ENCODE measurements around the gene TRPM5.

TRPM5 gene

DNA sequence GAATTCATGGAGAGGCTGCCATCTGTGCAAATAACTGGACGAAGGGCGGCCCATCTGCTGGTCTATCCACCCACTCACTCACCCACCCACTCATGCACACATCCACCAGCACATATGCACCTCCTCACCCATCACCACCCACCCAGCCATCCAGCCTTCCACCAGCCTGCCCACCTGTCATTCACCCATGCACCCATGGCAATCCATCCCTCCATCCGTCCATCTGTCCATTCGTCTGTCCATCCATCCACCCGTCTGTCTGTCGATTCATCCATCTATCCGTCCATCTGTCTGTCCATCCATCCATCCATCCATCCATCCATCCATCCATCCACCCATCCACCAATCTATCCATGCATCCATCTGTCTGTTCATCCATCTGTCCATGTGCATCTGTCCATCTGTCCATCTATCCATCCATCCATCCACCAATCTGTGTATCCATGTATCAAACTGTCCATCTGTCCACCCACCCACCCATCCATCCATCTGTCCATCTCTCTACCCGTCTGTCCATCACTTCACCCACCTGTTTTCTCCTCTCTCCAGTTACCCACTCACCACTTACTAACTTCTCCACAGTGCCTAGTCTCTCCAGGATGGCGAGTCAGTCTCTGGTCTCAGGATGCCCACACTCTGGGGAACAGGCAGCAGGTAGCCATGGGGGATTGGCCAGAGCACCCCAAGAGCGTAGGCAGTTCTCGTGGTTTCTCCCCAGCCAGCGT is 8.9 kb downstream of the TRPM5 start:
- no peak for DNase-seq

DNA sequence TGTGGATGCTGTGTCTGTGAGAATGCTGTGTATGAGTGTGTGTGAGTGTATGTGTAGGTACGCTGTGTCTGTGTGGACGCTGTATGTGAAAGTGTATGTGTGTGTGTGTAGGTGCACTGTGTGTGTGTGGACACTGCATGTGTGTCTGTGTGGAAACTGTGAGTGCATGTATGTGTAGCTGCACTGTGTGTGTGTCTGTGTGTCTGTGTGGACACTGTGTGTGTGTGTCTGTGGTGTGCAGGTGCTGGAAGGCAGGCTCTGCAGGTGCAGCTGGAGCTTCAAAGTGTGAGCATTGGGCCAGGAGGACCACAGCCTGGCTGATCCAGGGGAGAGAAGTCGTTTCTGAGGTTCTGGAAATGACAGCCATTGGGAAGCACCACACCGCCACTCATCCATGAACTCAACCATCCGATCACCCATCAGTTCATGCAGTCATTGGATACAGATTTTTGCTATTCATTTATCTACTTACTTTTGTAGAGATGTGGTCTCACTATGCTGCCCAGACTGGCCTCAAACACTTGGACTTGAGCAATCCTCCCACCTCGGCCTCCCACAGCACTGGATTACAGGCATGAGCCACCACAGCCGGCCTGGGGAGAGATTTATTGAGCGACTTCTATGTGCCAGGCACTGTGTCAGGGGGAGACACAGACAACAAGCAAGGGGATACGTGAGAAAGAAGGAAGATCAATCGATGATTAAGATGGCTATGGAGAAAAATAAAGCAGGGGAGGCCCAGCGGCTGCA is 9.6 kb downstream of the TRPM5 start:
- no peak for DNase-seq

DNA sequence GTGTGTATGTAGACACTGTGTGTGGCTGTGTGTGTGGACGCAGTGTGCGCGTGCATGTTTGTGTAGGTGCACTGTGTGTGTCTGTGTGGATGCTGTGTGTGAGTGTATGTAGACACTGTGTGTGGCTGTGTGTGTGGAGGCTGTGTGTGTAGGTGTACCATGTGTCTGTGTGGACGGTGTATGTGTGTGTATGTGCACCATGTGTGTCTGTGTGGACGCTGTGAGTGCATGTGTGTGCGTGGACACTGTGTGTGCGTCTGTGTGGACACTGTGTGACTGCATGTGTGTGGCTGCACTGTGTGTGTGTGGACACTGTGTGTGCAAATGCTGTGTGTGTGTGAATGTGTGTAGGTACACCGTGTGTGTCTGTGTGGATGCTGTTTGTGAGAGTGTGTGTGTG is 10.3 kb downstream of the TRPM5 start:
- no peak for DNase-seq

DNA sequence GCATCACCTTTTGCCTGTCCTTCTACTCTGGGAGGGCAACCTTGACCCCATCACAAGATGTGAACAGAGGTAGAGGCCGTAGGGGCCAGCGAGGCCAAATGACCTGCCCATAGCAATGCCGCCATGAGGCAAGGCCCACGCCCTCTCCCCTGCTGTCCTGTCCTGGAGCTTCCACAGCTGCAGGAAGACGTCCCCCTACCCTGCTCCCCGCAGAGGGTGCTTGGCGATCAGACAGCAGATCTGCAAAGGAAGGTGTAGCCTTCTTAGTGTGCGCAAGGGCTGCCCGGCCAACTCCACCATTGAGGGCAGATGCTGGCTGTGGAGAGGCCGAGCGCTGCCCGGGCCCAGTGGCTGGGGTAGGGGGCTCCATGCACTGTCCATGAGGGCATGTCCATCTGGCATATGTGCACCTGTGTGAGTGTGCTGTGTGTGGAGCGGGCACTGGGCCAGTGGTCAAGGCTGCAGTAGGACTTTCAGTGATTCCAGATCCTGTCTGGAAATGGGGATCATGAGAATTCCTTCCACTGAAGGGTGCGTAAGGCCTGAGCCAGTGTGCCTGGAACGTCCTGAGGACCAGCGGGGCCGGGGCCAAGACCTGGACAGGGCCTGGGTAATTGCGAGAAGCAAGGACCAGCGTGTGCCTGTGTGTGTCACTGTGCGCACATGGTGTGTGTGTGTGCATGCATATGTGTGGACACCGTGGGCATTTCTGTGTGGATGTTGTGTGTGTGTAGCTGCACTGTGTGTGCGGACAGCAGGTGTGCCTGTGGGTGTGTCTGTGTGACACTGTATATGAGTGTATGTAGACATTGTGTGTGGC is 11.0 kb downstream of the TRPM5 start:
- no peak for DNase-seq

DNA sequence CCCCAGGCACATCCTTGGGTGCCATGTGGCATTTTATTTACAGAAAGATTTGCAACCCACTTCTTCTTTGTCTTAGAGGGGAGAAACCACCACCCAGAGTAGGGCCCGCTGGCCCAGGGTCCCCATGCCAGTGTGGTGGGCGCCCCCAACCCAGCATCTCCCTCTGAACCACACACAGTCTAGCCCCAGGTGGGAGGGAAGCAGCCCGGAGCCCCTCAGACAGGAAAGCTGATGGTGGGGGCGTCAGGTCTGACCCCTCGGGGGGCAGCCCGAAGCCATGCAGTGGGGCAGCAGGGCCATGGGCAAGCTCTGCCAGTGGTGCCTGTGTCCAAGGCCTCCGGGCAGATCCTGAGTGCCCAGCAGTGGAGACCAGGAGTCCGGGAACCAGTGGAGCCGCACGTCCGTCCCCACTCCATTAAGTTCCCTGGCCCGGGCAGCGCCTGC is 11.7 kb downstream of the TRPM5 start:
- no peak for DNase-seq

DNA sequence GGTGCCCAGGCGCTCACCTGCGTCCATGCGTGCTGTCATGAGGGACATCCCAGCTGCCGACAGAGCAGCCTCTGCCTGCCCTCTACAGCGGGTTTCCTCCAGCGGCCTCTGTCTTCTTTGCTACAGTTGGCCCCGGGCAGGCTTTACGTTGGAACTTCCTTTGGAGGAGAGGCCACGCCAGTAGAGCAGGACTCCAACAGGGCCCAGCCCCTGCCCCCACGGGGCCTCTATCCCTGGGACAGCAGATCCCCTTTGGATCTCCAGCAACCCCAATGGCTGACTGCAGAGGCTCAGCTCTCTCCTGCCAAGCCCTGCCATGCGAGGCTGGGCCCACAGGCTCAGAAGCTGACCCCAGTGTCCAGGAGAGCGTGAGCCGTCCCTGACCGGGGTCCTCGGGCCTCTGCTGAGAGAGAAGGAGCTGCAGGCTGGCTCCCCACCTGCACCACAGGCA is 12.1 kb downstream of the TRPM5 start:
- no peak for DNase-seq

DNA sequence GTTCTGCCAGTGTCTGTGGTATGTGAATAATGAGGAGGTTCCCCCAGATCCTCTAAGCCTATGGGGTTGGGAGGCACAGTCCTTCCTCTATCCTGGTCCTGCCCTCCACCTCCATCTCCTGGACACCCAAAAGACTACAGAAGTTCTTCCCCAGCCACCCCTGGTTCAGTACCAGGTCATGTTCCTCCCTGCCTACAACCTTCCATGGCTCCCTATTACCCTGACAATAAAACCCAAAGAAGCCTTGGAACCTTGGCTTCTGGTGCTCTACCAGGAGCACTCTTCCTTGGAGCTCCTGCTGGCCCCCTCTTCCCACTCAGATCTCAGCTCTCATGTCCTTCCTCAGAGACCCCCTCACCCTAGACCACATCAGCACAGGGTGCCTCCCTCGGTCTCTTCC is 12.9 kb downstream of the TRPM5 start:
- no peak for DNase-seq

DNA sequence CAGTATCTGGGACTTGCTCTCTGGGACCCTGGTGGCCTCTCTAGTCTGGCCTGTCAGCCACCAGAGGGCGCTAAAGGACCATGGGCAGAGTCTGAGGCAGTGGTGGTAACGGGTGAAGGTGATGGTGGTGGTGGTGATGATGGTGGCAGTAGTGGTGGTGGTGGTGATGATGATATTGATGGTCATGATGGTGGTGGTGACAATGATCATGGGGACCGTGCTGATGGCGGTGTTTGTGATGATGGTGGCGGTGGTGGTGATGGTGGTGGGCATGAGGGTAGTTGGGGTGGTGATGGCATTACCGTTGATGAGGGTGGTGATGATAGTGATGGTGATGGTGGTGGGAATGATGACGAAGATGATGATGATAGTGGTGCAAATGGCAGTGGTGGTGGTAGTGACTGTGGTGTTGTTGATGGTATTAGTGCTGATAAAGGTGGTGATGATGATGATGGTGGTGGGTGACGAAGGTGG is 16.0 kb downstream of the TRPM5 start:
- DNase-seq: peak; percentile 73 to 87 (median 82)

DNA sequence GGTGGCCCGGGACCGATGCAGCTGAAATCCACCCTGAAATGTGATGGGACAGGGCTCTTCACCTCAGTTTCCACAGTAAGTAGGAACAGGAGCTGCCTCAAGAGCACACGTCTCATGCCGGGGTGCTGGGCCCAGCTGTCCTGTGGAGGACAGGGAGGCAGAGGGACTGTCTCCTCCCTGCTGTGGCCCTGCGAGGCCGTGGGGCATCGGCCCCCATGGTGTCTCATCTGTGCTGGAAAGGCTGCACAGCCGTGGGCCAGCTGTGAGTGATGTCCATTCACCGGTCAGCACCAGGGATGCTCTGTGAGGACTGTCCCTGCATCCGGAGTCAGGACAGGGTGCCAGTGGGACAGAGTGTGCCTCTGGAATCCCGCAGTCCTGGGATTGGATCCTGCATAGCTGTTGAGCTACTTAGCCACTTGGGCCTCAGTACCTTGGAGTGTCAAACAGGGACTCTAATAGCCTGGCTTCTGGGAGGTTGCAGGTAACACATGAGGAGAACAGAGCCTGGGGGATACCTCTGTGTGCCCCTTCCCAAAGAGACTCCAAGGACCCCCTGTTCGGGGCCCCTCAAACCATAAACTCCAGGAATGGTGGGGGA is 16.5 kb downstream of the TRPM5 start:
- DNase-seq: no peak

DNA sequence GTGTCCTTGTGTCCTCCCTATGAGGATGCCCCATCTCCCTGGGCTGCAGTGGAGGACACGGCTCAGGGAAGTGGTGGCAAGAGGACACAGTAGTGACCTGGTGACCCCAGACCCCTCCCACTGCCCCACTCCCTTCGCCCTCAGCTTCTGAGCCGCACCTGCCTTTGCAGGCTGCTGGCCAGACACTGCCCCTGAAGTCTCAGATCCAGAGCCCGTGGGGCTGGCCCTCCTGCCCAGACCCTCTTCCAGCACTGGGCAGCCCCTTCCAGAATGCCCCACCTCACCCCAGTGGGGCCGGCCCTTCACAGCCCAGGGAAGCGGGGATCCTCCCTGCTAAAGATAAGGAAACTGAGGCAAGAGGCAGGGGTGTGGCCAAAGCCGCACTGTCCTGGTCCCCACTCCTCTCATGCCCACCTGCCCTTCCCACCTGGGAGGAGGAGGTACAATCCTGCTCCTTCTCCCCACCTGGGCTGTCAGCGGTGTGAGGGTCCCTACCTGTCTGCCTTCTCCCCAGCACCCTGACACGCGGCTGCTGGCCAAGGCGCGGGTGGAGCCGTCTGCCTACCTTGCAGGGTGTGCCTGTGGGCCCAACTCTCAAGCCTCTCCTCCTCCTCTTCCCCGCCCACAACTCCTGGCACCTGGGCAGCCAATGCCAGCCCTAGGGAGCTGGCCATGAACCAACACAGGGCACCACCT is 17.3 kb downstream of the TRPM5 start:
- no peak for DNase-seq

DNA sequence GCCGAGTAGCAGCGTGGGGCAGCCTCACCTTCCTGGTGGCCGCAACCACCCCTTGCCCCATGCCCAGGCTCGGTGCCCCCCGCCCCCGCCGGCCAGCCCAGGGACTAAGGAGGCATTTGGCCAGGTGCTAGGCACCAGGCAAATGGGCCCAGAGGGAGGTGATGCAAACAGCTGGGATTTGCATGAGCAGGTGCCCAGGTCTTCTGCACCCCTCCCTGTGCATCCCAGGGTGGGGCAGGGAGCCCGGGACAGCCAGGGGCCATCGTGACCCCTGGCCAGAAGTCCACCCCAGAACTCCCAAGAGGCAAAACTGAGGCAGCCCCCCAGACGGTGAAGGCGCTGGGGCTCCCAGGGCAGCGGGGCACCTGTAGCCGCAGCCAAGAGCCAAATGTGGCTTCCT is 18.1 kb downstream of the TRPM5 start:
- no peak for DNase-seq

DNA sequence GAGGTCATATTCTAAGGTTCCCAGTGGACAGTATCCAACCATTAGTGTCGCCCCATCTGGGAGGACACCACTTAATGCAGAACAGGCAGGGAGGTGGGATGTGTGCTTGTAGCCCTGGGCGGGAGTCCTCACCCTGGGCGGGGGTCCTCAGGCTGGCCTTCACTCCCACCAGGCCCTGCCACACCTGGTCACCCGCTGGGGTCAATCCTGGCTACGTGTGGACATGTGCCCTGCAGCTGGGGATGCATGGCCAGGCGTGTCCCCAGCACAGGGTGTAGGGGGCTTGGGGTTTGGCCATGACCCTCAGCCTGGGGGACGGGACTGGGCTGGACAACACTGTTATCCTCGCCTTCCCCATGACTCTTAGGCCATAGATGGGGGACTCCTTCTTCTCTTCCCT is 18.8 kb downstream of the TRPM5 start:
- DNase-seq: no peak

DNA sequence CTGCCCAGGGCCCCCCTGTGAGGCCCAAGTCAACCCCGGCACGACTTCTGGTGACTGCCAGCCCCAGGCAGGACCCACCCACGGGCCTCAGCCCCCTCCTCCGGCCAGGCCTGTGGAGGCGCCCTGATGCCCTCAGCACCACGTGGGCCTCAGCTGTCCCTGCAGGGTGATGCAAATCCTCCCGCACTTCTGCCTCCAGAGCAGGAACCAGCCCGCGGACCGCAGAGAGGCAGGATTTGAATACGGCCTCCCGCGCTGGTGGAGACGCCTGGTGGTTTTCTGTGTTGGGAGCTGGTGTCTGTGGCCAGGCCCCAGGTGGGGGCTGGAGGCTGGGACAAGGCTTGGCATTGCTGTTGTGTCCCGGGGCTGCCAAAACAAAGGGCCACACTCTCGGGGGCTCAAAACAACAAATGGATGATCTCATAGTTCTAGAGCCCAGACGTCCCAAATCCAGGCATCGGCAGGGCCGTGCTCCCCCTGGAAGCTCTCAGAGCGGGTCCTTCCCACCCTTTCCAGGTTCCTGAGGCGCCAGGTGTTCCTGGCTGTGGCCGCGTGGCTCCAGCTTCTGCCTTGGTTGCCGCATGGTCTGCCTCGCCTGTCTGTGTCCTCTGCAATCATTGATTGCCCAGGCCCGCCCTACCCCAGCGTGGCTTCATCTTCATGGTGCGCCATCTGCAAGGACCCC is 19.4 kb downstream of the TRPM5 start:
- DNase-seq: no peak

DNA sequence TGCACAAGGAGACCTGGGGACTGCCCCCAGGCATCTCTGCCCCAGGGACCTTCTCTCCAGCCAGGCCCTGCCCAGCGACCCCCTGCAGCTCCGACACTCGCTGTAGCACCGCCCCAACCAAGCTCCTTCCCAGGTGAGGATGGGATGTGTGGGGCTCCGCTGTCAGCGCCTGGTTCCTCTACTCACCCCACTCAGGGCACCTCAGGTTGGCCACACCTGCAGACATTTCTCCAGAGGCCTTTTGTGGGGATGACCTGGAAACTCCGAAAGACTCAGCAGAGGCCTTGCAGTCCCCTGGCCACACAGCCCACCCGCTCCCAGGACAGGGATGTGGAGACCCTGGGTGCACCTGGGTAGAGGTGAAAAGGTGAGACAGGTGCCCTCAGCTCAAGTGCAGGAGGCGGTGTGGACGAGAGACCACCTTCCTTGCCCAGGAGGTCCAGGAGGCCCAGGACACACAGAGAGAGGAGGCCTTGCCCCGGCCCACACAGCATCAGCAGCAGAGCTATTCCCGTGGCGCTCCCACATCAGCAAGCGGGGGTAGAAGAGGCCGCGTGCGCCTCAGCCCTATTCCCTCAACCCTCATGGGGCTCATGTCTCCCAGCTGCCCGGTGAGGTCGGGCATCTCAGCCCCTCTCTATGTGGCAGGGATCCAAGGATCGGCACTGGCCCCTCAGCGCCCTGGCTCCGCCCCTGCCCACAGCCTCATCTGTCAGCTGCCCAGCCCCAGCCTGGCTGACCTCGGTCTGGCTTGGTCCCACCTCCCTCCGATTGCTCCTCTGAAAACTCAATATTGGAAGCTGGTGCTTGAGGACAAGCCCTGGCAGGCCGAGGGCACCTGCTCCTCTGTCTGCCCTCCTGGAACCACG is 20.9 kb downstream of the TRPM5 start:
- no peak for DNase-seq

DNA sequence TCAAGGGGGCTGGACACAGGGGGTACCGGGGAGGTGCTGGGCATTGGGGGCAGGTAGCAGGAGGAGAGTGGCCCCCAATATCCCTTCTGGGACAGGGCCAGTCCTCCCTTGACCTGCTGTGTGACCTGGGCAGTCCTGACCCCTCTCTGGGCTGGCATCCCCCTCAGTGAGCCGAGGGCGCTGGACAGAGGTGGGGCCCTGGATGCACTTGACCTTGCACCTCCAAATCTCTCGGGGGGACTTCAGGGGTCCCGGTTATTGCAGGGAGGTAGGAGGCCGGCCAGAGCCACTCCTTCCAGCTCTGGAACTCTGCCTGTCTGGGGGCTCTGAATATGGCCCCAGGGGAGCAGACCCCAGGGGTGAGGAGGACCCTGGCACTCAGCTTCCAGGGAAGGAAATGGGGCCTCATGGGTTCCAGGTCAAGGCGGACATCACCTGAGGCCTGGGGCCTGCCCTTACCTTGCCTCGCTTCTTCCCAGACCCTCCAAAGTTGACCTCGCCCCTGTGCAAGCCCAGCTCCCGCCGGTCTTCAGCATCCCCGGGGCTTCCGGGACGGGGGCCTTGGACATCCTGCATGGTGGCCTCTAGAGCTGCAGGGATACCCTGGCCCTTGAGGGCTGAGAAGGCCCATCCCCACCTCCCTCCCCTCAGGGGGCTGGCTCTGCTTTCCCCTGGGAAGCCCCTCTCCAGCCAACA is 21.7 kb downstream of the TRPM5 start:
- no peak for DNase-seq

DNA sequence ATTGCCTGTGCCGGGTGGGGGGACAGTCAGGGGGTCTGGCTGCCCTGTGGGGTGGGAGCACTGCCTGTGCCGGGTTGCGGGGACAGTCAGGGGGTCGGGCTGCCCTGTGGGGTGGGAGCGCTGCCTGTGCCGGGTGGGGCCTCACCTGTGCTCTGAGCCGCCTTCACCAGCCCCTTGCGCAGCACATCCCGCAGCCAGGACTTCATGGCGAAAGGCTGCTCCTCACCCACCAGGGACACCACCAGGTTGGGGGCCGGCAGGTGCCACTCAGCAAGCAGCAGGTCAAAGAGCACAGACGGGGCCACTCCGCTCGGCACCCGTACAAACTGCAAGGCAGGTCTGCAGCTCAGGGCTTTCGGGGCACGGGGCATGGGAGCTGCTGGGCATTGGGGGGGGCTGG is 22.3 kb downstream of the TRPM5 start:
- no peak for DNase-seq

DNA sequence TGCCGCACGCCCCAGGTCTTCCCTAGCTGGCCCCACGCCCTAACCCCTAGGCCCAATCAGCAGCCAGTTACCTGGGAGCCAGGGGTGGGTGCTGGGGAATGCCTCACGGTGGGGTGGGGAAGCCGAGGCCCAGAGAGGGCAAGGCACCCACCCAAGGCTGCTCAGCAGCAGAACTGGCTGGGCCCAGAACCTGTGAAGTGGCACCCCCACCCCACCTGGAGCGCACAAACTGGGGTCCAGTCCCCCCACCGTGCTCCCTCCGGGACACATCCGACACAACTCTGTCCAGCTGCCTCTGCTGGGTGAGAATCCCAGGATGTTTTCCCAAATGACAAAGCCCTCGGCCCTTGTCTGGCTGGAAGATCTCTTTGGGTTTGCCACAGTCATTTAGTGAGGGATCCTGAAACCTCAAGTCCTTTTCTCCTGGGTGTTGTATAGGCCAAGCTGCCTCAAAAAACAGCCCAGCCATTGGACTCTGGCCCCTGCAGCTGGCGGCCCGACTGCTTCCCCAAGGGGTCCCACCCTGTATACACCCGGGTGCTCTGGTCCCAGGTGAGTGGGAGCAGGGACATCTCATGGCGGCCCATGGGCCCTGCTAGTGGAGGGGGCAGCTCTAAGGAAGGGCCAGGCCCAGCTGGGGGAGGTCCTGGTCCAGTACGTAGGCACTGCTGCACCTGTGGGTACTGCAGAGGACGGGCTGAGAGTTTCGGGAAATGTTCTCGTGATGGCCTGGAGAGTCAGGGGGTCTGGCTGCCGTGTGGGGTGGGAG is 22.9 kb downstream of the TRPM5 start:
- DNase-seq: no peak

DNA sequence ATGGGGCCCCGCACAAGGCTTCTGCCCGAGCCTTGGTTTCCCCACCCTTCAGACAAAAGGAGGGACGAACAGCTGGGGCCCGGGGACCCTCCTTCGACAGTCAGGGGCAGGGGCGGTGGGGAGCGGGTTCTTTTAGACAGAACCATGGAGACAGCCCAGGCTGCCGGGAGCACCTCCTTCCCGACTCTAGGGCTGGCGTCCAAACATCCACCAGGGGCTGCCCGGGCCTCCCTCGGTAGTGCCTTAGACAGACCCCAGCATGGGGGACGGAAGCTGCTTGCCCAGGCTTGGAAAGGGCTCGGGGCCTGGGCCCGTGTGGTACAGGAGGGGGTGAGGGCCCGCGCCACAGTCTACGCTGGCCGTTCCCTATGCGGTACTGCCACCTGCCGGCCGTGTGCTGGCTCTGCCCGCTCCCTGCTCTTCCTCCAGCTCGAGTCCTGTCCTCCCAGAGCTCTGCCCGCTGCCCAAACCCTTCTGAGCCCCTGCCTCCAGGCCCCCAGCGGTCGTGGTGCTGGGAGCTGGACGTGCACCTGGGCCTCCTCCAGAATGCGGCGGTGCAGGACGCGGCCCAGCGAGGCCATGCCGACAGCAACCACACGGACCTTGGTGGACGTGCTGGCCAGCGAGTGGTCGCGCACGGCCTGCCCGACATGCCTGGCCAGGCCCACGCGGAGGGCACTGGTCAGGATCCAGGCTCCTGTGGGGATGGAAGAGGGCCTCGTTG is 23.6 kb downstream of the TRPM5 start:
- DNase-seq: peak; percentile 44 to 61 (median 48)
